Coronary artery (tissue), 2 donors: ENCODE data around the gene RNF115.
"Not testable (repeated sequence)": the region's sequence is repeated elsewhere in the genome, so short reads cannot be mapped to it uniquely, and the experiment has no call there.

Experiments
- DNase-seq: peaks from one replicate; pipeline ENCODE4 v3.0.0-alpha.2; 2017; ENCODE audit warnings: low spot score
- H3K27ac ChIP-seq, 2 donors: fragments of 200-600 bp; sonication (generic); one replicate each; pipeline ENCODE4 v1.5.1; 2016 to 2019
- H3K4me3 ChIP-seq: fragments of 200-600 bp; sonication (generic); 2 replicates; pipeline ENCODE4 v1.5.1; 2016; ENCODE audit warnings: mild to moderate bottlenecking, moderate library complexity
- CTCF ChIP-seq: fragments of 200-600 bp; sonication (generic); IDR thresholded peaks from one replicate; pipeline ENCODE4 v1.5.1; 2019; ENCODE audit warnings: antibody characterized with exemption

Gene RNF115

GRCh38 chr1:145826030-145826429, 2.1 kb upstream of the RNF115 start:
- Histone ChIP-seq H3K4me3 (no peak overlapping the region), H3K27ac (no peak overlapping the region)
- no peak for TF ChIP-seq CTCF
- DNase-seq, result no peak

- Histone ChIP-seq H3K4me3 (peak overlapping the region; percentile 71), H3K27ac (peak overlapping the region; percentile 71 to 92)
- no peak for TF ChIP-seq CTCF
- DNase-seq, result no peak
Observed at GRCh38 chr1:145824499-145824842, 576 bp upstream of the RNF115 start.

- not testable (repeated sequence) for DNase-seq
- peak overlapping the region; percentile 71 for H3K4me3 ChIP-seq
- peak overlapping the region in 1 of 2 donors; percentile 72 for H3K27ac ChIP-seq
Observed at GRCh38 chr1:145822779-145823331, 1.0 kb downstream of the RNF115 start.

- DNase-seq, H3K27ac ChIP-seq, H3K4me3 ChIP-seq: not testable (repeated sequence)
Observed at GRCh38 chr1:145818095-145818494, 5.8 kb downstream of the RNF115 start.

- H3K4me3 ChIP-seq, DNase-seq, H3K27ac ChIP-seq: not testable (repeated sequence)
Observed at GRCh38 chr1:145812977-145813810, 10.7 kb downstream of the RNF115 start.

GRCh38 chr1:145806844-145807243, 17.1 kb downstream of the RNF115 start:
- no peak for TF ChIP-seq CTCF
- no peak overlapping the region for H3K4me3 ChIP-seq
- no peak for DNase-seq

GRCh38 chr1:145806408-145806807, 17.5 kb downstream of the RNF115 start:
- DNase-seq, result no peak
- no peak for TF ChIP-seq CTCF

More at GRCh38 chr1:145806844-145807243, 17.1 kb downstream of the RNF115 start:
- H3K27ac ChIP-seq, result no peak overlapping the region

GRCh38 chr1:145805057-145805456, 18.8 kb downstream of the RNF115 start:
- Histone ChIP-seq H3K27ac (no peak overlapping the region), H3K4me3 (no peak overlapping the region)
- TF ChIP-seq CTCF, result no peak
- DNase-seq, result no peak

More at GRCh38 chr1:145806408-145806807, 17.5 kb downstream of the RNF115 start:
- no peak overlapping the region for H3K4me3 ChIP-seq
- H3K27ac ChIP-seq, result no peak overlapping the region
